Fibroblast of skin of scalp (primary cell): ENCODE results near the gene APOL1.
"Not testable (repeated sequence)": the region's sequence is repeated elsewhere in the genome, so short reads cannot be mapped to it uniquely, and the experiment has no call there.

ENCODE experiments used
- DNase-seq: peaks from one replicate; pipeline ENCODE4 v3.0.0-alpha.2; 2013

APOL1 gene

GRCh38 chr22:36271951-36272350 is 19.0 kb downstream of the APOL1 start:
- not testable (repeated sequence) for DNase-seq

GRCh38 chr22:36274531-36274930 is 21.6 kb downstream of the APOL1 start:
- peak; percentile 50 for DNase-seq

- peak; percentile 72 for DNase-seq
Measured at GRCh38 chr22:36277482-36278291, 24.8 kb downstream of the APOL1 start.

- DNase-seq, result no peak
Measured at GRCh38 chr22:36279219-36279666, 26.3 kb downstream of the APOL1 start.

GRCh38 chr22:36280379-36280778 is 27.4 kb downstream of the APOL1 start:
- peak; percentile 44 for DNase-seq

- no peak for DNase-seq
Measured at GRCh38 chr22:36281781-36282327, 28.9 kb downstream of the APOL1 start.

GRCh38 chr22:36282328-36282831 is 29.4 kb downstream of the APOL1 start:
- no peak for DNase-seq

- DNase-seq, result no peak
Measured at GRCh38 chr22:36284171-36284571, 31.2 kb downstream of the APOL1 start.

- DNase-seq, result no peak
Measured at GRCh38 chr22:36285017-36285416, 32.1 kb downstream of the APOL1 start.

GRCh38 chr22:36285545-36285944 is 32.6 kb downstream of the APOL1 start:
- DNase-seq, result no peak

- peak; percentile 73 for DNase-seq
Measured at GRCh38 chr22:36286096-36286957, 33.4 kb downstream of the APOL1 start.

- no peak for DNase-seq
Measured at GRCh38 chr22:36287881-36288515, 35.1 kb downstream of the APOL1 start.

- no peak for DNase-seq
Measured at GRCh38 chr22:36288571-36289405, 35.9 kb downstream of the APOL1 start.

GRCh38 chr22:36289406-36289870 is 36.5 kb downstream of the APOL1 start:
- no peak for DNase-seq

- DNase-seq, result not testable (repeated sequence)
Measured at GRCh38 chr22:36289948-36290371, 37.0 kb downstream of the APOL1 start.

GRCh38 chr22:36290391-36291075 is 37.6 kb downstream of the APOL1 start:
- not testable (repeated sequence) for DNase-seq

GRCh38 chr22:36291831-36292740 is 39.2 kb downstream of the APOL1 start:
- DNase-seq, result no peak

- no peak for DNase-seq
Measured at GRCh38 chr22:36292823-36293530, 40.0 kb downstream of the APOL1 start.
